Measurements from ENCODE around the gene SCN4B.
A peak's percentile ranks its signal among the peaks of the same experiment; 100 is the strongest.
"Not testable (repeated sequence)": the region's sequence is repeated elsewhere in the genome, so short reads cannot be mapped to it uniquely, and the experiment has no call there.

SCN4B gene, protein sequence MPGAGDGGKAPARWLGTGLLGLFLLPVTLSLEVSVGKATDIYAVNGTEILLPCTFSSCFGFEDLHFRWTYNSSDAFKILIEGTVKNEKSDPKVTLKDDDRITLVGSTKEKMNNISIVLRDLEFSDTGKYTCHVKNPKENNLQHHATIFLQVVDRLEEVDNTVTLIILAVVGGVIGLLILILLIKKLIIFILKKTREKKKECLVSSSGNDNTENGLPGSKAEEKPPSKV

DNA sequence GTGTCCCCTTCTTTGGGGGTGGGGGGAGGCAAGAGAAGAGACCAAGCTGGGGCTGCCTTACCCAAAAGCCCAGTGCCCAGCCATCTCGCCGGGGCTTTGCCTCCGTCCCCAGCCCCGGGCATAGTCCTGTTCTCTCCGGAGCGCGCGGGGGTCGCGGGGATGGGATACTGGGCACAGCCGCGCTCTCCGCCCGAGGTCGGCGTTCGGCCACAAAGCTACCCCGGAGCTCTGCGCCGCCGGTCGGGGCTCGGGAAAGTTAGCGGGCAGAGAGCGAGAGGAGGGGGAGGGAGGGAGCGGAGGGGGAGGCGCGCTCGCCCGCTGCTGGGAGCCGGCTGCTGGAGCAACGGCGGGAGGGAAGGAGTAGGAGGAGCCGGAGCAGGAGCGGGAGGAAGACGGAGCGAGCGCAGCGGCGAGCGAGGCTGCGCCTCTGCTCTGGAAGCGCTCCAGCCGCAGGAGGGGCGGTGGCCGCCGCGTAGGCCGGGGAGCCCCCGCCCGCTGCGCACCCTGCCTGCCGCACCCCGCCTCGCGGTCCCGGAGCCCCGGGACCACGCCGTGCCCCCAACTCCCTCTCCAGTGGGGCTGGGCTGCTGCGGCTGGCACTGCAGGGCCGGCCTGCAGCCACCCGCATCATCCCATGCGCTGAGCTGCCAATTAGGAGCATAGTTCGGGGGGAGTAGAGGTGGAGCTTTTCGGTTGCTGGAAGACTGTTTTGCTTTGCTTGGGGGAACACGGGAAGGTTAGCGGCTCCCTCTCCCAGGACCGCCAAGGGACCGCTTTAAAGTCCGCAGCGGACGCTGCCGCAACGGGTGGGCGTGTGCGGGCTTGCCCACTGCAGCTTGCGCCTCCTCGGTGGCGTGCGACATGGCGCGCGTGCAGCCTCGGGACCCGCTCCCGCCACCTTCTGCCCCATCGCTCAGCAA lies at the start of gene SCN4B:
Gene SCN4B (minus strand): TSS at position 272 of the 920 bp plus-strand sequence. CDS start 150 bp downstream, at position 122.
- DNase-seq (ENCODE audit: low read depth) = no peak

DNA sequence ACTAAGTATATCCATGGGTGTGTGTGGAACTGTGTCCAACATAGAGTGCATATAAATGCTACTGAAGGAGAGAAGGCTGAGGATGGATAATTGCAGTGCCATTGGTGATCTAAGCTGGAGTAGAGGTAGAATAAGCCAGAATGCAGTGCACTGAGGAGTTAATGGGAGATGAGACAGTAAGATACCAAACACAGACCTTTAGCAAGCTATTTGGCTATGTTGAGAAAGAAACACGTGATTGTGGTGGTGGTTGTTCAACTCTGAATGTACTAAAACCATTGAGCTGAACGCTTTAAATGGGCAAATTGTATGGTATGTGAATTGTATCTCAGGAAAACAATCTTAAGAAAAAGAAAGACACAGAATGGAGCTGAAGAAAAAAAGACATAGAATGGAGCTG lies 49.3 kb upstream of the SCN4B start:
- DNase-seq (ENCODE audit: low read depth) = no peak

DNA sequence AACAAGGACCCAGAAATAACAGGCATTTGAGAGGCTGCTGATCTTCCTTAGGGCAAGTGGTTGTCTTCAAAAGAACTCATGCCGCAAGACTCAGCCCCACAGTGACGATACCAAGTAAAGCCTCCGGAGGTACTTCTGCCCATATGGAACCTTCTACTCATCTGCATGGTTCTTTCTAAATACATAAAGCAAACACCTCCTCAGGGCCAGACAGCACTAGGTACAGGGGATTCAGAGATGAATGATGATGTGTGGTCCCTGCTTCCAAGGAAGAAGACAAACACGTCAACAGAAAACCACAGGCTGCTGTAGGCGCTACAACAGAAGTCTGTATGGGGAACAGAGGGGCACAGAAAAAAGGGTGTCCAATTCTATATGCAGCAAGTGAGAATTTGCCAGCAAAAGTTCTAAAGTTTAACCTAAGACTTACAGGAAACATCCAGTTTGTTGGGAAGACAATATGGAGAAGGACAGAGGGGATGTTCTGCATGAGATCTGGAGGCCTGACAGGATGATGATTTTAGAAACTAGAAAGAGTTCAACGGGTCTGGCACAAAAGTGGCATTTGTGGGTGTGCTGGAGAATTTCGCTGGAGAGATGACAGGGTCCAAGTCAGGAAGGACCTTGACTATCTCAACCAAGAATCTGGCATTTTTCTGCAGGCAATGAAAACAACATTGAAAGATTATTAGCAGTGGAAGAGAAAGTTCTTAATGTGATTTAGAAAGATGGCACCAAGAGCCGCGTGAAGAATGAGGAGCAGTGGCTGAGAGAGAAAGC lies 48.5 kb upstream of the SCN4B start:
- no peak for DNase-seq (ENCODE audit: low read depth)

DNA sequence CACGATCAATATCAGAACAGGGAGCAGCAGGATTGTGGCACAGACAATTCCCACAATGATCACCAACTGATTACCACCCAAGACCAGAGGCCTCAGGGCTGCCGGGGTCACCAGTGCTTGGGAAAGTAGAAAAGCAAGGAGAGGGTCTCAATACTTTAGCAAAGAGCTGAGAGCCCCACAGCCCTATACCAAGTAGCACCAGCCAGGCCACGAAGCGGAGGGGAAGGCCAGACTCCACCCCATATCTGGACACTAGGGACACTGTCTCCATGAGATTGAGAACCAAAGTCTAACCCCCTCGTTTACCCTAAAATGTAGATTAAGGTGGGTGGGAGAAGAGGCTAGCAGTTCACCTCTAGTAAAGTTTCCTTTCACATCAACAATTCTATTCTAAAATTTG lies 47.9 kb upstream of the SCN4B start:
- no peak for DNase-seq (ENCODE audit: low read depth)

DNA sequence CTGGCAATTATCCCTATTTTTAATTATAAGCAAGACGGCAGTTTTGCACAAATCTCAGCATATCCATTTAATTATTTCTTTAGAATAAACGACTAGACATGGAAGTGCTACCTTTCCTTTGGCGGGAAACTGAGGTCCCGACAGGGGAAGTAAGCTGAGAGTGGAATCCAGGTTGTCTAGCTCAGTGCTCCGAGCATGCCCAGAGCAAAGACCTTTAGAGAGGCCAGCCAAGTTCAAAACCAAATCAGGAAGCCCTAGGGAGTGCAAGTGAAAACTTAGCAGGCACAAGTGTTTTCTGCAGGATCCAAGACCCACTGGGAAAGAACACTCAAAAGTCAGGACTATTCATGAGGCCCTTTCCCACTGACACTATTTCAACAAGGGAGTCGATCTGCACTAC lies 46.5 kb upstream of the SCN4B start:
- no peak for DNase-seq (ENCODE audit: low read depth)

DNA sequence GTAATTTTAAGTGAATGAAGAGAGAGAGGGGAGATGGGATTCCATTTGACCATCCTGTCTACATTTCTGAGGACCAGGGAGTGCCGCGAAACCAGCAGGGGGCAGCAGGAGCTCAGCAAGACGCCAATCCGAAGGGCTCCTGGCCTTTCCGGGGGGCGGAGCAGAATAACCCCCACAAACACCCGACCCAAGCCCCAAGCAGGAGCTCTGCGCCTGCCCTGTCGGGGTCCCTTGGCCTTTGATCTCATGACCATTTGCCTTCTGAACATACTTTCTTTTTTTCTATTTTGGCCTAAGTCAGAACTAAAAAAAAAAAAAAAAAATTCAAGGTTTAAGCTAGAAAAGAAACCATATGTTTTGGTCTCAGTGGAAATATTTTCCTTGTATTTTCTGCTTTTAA lies 45.7 kb upstream of the SCN4B start:
- no peak for DNase-seq (ENCODE audit: low read depth)

DNA sequence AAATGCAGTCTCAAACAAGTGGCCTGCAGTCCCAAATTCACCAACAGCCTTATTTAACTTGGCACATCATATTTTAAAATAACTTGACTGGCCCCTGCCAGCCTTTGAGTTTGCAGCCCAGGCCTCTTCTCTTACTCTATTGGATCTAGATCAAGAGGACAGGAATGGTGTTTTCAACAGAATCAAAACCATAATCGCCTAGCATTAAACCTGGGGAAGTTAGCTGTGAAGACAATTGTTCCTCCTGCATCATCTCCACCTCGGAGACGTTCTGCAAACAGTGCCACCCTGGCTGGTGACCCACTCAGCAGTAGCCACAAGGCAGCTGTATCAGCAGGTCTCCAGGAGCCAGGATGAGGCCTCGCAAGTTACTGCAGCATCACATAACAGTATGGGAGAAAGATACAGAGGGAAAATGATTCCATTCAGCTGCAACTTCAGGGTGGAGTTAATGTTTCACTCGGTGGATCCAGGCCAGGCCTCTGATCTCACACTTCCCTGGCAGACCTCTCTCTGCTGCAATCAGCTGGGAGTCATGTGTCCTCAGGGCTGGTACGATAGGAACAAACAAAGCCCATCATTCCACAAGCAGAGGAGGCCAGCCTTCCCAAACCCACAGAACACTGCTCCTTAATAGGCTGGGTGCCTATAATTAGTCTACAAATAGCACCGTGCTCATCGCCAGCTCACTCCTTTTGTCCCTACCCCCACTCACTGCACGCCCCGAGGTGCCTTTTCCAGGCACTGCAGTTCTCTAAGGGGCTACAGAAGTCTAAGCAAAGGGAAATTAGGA lies 42.4 kb upstream of the SCN4B start:
- peak; percentile 43 for DNase-seq (ENCODE audit: low read depth)

DNA sequence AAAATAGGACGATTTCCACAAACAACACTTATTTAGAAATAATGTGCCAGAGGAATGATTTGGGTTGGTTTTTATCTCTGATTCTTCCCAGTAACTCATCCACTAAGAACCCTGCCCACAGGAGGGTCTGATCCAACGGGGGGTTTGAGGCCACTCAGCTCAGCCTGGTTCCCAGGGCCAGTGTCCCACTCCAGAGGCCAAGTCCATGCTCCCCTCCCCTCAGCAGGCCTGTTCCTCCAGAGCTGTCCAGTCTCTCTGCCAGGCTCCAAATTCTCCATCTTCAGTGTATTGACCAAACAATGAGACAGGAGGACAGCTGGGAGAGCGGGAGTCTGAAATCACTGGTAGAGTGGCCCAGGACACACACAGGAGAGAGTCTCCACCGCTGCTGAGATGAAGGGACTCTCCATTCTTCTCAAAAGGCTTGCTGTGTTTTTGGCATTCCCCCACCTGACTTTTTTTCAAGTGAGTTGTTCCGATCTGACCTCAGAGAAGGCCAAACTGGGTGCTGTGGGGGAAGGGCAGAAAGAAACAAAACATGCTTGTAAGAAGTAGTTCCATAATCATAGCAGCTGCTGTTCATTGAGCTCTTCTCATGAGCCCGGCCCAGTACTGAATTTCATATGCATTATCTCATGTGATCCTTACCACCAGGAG lies 41.4 kb upstream of the SCN4B start:
- DNase-seq (ENCODE audit: low read depth) = no peak

DNA sequence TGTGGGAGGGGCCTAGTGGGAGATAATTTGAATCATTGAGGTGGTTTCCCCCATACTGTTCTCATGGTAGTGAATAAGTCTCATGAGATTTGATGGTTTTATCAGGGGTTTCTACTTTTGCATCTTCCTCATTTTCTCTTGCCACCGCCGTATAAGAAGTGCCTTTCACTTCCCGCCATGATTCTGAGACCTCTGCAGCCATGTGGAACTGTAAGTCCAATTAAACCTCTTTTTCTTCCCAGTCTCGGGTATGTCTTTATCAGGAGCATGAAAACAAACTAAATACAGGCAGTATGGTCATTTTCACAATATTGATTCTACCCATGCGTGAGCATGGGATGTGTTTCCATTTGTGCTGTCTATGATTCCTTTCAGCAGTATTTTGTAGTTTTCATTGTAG lies 40.2 kb upstream of the SCN4B start:
- not testable (repeated sequence) for DNase-seq (ENCODE audit: low read depth)

DNA sequence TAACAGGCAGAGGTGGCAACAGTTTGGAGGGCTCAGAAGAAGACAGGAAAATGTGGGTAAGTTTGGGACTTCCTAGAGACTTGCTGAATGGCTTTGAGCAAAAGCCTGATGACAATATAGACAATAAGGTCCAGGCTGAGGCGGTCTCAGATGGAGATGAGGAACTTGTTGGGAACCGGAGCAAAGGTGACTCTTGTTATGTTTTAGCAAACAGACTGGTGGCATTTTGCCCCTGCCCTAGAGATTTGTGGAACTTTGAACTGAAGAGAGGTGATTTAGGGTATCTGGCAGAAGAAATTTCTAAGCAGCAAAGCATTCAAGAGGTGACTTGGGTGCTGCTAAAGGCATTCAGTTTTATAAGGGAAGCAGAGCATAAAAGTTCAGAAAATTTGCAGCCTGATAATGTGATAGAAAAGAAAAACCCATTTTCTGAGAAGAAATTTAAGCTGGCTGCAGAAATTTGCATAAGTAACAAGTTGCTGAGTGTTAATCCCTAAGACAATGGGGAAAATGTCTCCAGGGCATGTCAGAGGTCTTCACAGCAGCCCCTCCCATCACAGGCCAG lies 38.4 kb upstream of the SCN4B start:
- not testable (repeated sequence) for DNase-seq (ENCODE audit: low read depth)

DNA sequence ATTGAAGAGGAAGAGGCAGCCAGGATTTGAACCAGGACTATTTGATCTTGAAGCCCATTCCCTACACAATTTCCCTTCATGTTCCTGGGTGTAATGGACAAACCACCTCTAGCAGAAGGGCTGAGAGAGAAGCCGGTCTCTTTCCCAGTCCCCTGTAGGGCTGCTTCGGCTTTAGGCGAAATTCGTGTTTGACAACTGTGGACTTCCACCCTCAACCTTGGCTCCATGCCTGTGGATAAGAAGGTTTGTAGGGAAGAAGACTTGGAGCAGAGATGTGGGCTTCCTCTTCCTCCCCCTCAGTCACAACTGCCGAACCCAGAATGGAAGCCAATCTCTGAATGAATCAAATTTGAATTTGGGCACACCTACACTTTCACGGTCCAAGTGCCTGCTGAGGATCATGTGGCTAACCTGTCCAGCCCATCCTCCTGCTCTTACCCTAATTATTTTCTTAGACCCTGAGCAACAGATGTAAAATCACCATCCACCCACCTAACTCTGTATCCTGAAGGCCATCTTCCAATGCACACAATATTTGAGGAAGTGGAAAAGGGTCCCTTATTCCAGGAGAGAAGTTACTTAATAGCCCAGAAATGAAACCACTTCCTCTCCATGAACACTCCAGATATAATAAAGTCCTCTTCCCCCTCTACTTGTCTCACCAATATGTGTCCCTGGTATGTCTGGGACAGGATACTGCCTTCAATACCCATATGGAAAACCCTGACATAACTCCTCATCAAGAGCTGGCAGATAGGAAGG lies 33.9 kb upstream of the SCN4B start:
- no peak for DNase-seq (ENCODE audit: low read depth)

DNA sequence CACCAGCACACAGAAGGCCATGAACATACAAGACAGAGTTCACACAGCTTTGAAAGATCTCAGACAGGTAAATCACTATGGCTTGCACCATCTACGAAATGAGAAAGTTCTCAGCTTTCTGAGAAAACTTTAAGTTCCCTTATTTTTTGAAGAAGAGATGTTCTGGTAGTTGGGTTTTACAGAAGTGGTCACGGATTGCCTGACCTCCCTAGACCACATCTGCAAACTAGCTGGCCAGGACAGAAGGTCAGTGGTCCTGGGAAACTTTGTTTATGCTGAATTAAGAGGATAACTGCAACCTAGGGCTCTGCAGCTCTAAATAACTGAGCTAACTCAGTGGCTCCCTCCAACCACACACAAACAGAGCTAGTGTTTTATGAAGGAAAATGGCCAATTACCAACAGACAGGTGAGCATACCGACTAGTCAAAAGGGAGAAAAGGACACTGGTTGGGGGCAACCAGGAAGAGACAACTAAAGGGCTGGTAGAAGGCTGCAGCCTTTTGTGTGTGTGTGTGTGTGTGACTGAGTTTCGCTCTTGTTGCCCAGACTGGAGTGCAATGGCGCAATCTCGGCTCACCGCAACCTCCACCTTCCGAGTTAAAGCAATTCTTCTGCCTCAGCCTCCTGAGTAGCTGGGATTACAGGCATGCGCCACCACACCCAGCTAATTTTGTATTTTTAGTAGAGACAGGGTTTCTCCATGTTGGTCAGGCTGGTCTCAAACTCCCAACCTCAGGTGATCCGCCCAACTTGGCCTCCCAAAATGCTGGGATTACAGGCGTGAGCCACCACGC lies 32.4 kb upstream of the SCN4B start:
- no peak for DNase-seq (ENCODE audit: low read depth)

DNA sequence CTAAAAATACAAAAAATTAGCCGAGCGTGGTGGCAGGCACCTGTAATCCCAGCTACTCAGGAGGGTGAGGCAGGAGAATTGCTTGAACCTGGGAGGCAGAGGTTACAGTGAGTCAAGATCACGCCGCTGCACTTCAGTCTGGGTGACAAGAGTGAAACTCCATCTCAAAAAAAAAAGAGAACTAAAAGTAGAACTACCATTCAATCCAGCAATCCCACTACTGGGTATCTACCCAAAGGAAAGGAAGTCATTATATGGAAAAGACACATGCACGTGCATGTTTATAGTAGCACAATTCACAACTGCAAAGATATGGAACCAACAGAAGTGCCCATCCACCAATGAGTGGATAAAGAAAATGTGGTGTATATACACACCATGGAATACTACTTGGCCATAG lies 31.1 kb upstream of the SCN4B start:
- DNase-seq (ENCODE audit: low read depth) = not testable (repeated sequence)

DNA sequence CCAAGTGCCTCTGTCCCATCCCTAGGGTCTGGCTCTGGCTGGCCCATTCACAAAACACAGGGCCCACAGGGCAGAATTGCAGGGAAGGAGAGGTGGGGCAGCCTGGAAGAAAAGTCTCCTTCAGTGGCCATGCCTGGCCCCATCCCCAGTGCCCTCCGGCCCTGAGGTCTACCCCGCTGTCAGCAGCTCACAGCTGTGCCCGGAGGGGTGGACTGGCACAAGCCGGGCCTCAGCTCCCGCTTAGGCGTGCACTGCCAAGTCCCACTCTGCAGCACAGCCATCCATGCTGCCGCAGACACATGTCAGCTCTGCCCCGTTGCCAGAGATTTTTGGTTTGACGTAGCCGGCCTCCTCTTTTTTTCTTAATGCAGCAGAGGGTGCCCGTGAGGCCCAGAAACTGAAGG lies 27.7 kb upstream of the SCN4B start:
- DNase-seq (ENCODE audit: low read depth) = no peak

DNA sequence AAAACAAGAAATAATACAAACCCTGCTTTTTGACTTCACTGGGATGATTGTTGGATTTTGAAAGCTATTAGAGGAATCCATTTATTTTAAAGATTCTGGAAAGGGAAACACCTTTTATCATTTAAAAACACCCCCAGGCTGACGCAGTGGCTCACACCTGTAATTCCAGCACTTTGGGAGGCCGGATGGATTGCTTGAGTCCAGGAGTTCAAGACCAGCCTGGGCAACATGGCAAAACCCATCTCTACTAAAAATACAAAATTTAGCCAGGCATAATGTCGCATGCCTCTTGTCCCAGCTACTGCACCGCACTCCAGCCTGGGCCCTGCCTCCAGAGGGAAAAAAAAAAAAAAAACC lies 24.1 kb upstream of the SCN4B start:
- no peak for DNase-seq (ENCODE audit: low read depth)

DNA sequence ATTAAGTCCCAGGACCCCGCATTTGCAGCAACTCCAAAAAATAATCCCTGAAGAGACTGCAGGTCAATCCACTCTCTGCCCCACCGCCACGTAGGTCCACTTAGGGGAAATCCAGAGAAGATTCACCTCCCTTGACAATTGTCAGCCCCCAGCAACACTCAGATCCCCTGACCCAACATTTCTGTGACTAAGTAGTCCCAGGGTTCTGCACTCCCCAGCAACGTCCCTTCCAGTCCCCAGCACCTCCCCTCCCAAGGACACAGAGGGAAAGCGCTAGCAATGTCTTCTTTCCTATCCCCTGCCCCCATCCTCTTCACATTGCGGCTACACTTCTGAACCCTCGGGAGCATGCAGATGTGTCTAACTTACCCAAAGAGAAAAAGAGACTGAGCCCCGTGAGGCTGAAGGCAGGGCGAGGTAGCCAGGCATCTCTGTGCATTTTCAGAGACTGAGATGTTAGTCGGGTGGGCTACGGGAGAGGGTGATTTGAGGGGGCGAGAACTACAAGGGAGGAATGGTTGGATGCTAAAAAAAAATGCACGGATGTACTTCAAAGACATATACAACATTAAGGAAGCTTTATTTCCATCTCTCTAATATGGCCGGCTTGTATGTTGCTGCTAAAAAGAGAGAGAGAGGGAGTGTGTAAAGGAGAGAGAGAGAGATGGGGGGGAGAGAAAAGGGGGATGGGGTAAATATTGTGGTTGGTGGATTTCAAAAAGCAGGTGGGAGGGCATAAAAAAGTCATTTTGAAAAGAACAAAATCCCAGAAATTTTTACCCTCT lies 23.6 kb upstream of the SCN4B start, which contains the start of gene SCN2B:
Gene SCN2B (minus strand): TSS at position 647 of the 785 bp plus-strand sequence. CDS start 208 bp downstream, at position 439.
- no peak for DNase-seq (ENCODE audit: low read depth)

DNA sequence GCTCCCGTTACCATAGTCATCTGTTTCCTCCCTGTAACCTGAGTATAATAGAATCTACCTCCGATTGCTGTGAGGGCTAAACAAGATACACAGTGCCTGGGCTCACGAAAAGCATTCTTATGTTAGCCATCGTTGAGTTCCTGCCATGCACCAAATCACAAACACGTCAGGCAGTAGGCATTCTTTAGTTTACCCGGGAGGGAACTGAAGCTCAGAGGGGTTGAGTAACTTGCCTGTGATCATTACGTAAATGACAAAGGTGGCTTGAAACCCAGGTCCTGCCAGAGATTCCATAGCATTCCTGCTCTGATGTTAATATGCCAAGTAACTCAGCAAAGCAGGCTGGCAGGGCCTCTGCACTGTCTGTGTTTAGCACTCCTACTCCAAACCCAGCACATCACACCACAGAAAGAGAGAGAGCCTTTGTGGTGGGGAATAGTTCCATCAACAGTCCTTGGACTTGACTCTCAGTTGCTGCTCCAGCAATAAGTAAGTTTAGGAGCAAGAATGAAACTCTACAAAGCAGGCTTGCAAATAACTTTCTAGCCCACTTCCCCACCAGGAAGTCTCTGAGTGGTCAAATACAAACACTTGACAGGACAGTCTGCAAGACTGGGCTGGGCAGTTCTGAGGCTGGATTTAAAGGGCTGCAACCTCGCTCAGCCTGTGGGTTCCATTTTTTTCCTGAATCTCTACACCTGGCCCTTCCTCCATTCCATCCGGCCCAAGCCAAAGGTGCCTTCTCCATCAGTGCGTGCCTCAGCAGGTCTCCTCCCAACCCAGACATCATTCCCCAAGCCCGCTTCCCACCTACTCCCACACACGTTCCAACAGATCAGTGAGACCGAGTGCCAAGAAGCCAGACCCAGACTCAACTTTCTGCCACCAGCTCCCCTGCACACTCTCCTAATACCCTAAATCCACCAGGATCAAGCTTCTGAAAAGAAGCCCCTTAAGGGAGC lies 22.7 kb upstream of the SCN4B start:
- no peak for DNase-seq (ENCODE audit: low read depth)

Measured in GM04503 (cell line).